T-helper 1 cell treated with Interleukin-12 subunit alpha and Interleukin-12 subunit beta and Interleukin-4 antibody, amounts not matched to agents 30 μg/mL and 1 μg/mL, for 36 hours (primary cell): Measurements from ENCODE around the gene CFAP61.
"Not testable (repeated sequence)": the region's sequence is repeated elsewhere in the genome, so short reads cannot be mapped to it uniquely, and the experiment has no call there.

Source experiments
- H3K27ac Mint-ChIP-seq: one replicate; pipeline ENCODE4 v1.8.0; 2021; ENCODE audit warnings: mild to moderate bottlenecking, mixed read lengths
- H3K27me3 Mint-ChIP-seq: one replicate; pipeline ENCODE4 v1.8.0; 2021; ENCODE audit warnings: low read depth, mixed read lengths
- H3K36me3 Mint-ChIP-seq: one replicate; pipeline ENCODE4 v1.8.0; 2021; ENCODE audit warnings: low read depth, mixed read lengths
- H3K4me1 Mint-ChIP-seq: one replicate; pipeline ENCODE4 v1.8.0; 2021; ENCODE audit warnings: low read depth, mixed read lengths
- H3K4me3 Mint-ChIP-seq: one replicate; pipeline ENCODE4 v1.8.0; 2021; ENCODE audit warnings: mild to moderate bottlenecking, moderate library complexity, mixed read lengths
- H3K9me3 Mint-ChIP-seq: one replicate; pipeline ENCODE4 v1.8.0; 2021; ENCODE audit warnings: mixed read lengths

CFAP61 gene

DNA sequence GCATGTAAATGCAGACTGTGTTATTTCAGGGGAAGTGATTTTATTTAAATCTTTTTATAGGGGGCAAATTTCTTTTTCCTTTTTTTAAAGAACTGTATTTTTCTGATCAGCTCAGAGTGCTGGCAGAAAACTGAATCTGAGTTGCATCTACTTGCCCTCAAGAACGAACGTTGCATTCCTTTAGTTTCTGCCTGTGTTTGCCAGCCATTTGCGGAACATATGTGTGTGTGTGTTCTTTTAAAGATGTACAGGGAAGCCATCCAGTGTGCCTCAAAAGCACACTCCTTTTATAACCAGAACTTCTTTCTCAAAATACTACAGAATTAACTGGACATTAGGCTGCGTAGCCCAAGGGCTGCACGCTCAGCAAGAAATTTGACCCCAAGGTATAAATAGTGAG is 289.7 kb downstream of the CFAP61 start:
- Mint-ChIP-seq H3K27me3 (no peaks in the 10 kb centered on the region), H3K27ac (no peak overlapping the region), H3K36me3 (no peaks in the 10 kb centered on the region), H3K4me3 (no peak overlapping the region), H3K9me3 (no peaks in the 10 kb centered on the region), H3K4me1 (no peaks in the 10 kb centered on the region)

DNA sequence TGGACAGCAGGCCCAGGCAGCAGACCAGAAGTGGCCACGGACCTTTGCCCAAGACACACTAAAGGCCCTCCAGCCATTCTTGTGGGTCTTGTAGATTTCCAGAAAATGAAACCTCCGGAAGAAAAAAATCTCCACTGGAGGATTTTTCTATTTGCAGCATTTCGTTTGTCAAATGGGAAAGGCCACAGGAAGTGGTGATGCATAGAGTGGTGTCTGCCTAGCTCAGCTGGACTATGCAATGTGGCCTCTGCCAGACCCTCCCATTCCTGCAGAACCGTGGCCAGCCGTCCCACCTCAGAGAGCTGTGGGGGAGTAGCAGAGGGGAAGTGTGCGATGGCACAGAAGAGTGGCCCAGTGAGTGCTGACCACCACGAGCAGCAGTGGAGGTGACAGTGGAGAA is 291.6 kb downstream of the CFAP61 start:
- no peaks in the 10 kb centered on the region for H3K36me3 Mint-ChIP-seq
- no peak overlapping the region for H3K27ac Mint-ChIP-seq
- no peaks in the 10 kb centered on the region for H3K9me3 Mint-ChIP-seq
- no peaks in the 10 kb centered on the region for H3K27me3 Mint-ChIP-seq
- no peaks in the 10 kb centered on the region for H3K4me1 Mint-ChIP-seq
- no peak overlapping the region for H3K4me3 Mint-ChIP-seq

DNA sequence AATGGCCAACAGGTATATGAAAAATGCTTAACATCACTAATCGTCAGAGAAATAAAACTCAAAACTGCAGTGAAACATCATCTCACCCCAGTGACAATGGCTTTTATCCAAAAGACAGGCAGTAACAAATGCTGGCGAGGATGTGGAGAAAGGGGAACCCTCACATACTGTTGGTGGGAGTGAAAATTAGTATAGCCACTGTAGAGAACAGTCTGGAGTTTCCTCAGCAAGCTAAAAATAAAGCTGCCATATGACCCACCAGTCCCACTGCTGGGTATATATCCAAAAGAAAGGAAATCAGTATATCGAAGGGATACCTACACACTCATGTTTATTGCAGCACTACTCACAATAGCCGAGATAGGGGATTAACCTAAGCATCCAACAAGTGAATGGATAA is 292.1 kb downstream of the CFAP61 start:
- no peak overlapping the region for H3K4me3 Mint-ChIP-seq
- no peaks in the 10 kb centered on the region for H3K27me3 Mint-ChIP-seq
- no peaks in the 10 kb centered on the region for H3K4me1 Mint-ChIP-seq
- H3K9me3 Mint-ChIP-seq, result no peaks in the 10 kb centered on the region
- H3K36me3 Mint-ChIP-seq, result no peaks in the 10 kb centered on the region
- H3K27ac Mint-ChIP-seq, result no peak overlapping the region

DNA sequence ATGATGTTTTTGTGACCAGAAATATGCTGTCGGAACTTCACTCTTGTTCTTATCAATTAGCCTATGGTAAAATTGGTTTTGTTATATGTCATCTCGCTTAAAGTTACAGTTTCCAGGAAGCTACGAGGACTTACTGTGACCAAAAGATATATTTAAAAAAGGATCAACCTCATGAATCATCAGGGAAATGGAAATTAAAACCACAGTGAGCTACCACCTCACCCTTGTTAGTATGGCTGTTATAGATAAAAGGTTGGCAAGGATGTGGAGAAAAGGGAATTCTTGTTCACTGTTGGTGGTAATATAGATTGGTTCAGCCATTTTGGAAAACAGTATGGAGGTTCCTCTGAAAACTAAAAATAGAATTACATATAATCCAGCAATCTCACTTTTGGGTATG is 301.2 kb downstream of the CFAP61 start:
- H3K27me3 Mint-ChIP-seq, result peaks cover 10% of the 10 kb centered on the region
- H3K27ac Mint-ChIP-seq, result no peak overlapping the region
- peaks cover 3% of the 10 kb centered on the region for H3K36me3 Mint-ChIP-seq
- peaks cover 12% of the 10 kb centered on the region for H3K9me3 Mint-ChIP-seq
- H3K4me3 Mint-ChIP-seq, result no peak overlapping the region
- H3K4me1 Mint-ChIP-seq, result no peaks in the 10 kb centered on the region

DNA sequence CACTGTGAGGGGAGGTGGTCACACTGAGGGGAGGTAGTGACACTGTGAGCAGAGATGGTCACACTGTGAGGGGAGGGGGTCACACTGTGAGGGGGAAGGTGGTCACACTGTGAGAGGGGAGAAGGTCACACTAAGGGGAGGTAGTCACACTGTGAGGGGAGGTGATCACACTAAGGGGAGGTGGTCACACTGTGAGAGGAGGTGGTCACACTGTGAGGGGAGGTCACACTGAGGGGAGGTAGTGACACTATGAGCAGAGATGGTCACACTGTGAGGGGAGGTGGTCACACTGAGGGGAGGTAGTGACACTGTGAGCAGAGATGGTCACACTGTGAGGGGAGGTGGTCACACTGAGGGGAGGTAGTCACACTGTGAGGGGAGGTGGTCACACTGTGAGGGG is 303.2 kb downstream of the CFAP61 start:
- not testable (repeated sequence) for H3K36me3 Mint-ChIP-seq, H3K4me3 Mint-ChIP-seq, H3K27ac Mint-ChIP-seq, H3K4me1 Mint-ChIP-seq
- peaks cover 18% of the 10 kb centered on the region for H3K27me3 Mint-ChIP-seq
- peaks cover 12% of the 10 kb centered on the region for H3K9me3 Mint-ChIP-seq

DNA sequence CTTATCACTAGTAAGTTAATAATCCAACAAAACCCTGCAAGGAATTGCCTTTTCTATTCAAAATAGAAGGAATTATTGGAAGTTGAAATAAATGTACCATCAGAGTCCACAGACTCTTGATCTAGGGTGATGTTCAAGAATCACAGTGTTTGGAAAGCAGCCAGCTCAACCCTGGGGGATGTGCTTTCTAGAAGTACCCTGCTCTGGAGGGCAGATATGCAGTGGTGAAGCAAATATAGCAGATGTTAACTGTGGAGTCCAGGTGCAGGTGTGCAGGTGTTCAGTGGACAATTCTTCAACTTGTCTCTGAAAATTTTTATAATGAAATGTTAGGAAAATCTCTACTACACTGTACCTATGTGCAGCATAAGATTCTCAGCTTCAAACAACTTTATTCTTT is 306.5 kb downstream of the CFAP61 start:
- peaks cover 3% of the 10 kb centered on the region for H3K36me3 Mint-ChIP-seq
- H3K9me3 Mint-ChIP-seq, result peaks cover 12% of the 10 kb centered on the region
- H3K27me3 Mint-ChIP-seq, result peaks cover 43% of the 10 kb centered on the region
- peaks cover 4% of the 10 kb centered on the region for H3K4me1 Mint-ChIP-seq
- H3K4me3 Mint-ChIP-seq, result no peak overlapping the region
- no peak overlapping the region for H3K27ac Mint-ChIP-seq

DNA sequence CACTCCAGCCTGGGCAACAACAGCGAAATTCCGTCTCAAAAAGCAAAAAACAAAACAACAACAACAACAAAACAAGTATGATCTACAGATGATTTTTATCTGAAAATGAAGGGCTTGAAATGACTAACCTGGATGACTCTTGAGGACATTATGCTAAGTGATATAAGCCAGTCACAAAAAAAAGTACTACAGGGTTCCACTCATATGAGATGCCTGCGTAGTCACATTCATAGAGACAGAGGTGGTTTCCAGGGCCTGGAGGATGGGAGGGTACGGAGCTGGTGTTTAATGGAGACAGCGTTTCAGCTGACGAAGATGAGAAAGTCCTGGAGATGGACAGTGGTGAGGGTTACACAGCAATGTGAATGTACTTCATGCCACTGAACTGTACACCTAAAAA is 307.3 kb downstream of the CFAP61 start:
- Mint-ChIP-seq H3K36me3 (no peaks in the 10 kb centered on the region), H3K9me3 (peaks cover 4% of the 10 kb centered on the region), H3K27ac (no peak overlapping the region), H3K4me1 (peaks cover 4% of the 10 kb centered on the region), H3K27me3 (peaks cover 48% of the 10 kb centered on the region), H3K4me3 (no peak overlapping the region)

DNA sequence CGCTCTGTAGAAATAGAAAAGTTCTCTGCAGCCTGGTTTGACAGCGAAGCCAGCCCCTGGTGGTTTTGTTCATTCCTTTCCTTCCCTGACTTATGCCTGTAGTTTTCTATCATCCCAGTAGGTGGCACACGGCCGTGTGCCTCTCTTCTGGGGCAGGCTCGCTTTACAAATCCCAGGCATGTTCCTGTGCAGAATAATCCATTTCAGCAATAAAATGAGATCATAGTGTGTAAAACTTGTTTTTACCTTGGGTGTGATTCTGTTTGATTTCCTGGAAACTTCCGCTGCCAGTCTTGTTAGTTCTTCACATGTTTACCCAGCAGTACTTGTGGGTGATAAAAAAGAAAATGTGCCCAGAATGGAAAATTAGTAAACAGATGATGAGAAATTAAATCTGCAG is 308.1 kb downstream of the CFAP61 start:
- no peak overlapping the region for H3K4me3 Mint-ChIP-seq
- peaks cover 4% of the 10 kb centered on the region for H3K4me1 Mint-ChIP-seq
- no peak overlapping the region for H3K27ac Mint-ChIP-seq
- H3K36me3 Mint-ChIP-seq, result no peaks in the 10 kb centered on the region
- peaks cover 56% of the 10 kb centered on the region for H3K27me3 Mint-ChIP-seq
- no peaks in the 10 kb centered on the region for H3K9me3 Mint-ChIP-seq

DNA sequence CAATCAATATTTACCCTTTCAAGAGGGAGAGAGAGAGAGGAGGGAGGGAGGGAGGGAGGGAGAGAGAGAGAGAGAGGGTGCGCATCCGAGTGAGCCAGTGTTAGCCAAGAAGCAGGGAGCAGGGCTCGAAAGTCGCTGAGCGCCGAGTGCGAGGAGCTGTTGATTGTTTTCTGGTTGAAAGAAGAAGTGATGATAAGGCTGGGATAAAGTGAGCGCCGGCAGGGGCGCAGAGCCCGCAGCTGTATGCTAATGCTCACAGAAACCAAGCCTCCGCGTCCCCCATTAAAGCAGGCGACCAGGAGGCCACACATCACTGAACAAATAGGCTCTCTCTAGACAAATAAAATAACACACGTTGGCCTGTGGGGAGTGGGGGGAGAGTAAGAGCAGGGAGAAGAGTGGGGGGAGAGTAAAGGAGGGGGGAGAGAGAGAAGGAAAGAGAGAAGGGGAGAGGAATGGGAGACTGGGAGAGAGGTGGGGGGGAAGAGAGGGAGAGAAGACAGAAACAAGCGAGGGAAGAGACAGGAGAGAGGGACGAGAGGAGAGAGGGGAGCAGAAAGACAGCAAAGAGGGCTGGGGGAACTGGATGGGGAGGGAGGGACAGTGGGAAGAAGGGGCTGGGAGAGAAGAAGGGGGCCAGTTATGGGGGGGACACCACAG is 310.6 kb downstream of the CFAP61 start:
- H3K27me3 Mint-ChIP-seq, result peaks cover 76% of the 10 kb centered on the region
- no peak overlapping the region for H3K4me3 Mint-ChIP-seq
- peaks cover 5% of the 10 kb centered on the region for H3K4me1 Mint-ChIP-seq
- no peaks in the 10 kb centered on the region for H3K9me3 Mint-ChIP-seq
- H3K27ac Mint-ChIP-seq, result no peak overlapping the region
- H3K36me3 Mint-ChIP-seq, result no peaks in the 10 kb centered on the region

DNA sequence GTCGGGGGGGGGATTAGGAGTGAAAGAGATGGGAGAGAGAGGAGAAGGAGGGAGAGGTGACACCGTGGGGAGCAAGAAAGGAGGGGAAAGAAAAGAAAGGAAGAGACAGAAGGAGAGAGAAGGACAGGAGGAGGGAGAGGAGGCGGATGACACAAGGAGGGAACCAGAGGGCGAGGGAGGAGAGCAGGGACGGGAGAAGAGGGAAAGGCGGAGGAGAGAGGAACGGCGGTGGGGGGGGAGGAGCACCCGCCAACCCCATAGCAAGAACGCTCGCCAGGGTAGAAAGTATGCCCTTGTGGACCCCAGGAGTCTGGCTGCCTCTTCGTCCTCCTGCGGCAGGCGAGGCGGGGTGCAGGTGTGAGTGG is 311.1 kb downstream of the CFAP61 start:
- Mint-ChIP-seq H3K27me3 (peaks cover 76% of the 10 kb centered on the region), H3K9me3 (no peaks in the 10 kb centered on the region), H3K27ac (no peak overlapping the region), H3K4me1 (peaks cover 5% of the 10 kb centered on the region), H3K36me3 (no peaks in the 10 kb centered on the region), H3K4me3 (no peak overlapping the region)

DNA sequence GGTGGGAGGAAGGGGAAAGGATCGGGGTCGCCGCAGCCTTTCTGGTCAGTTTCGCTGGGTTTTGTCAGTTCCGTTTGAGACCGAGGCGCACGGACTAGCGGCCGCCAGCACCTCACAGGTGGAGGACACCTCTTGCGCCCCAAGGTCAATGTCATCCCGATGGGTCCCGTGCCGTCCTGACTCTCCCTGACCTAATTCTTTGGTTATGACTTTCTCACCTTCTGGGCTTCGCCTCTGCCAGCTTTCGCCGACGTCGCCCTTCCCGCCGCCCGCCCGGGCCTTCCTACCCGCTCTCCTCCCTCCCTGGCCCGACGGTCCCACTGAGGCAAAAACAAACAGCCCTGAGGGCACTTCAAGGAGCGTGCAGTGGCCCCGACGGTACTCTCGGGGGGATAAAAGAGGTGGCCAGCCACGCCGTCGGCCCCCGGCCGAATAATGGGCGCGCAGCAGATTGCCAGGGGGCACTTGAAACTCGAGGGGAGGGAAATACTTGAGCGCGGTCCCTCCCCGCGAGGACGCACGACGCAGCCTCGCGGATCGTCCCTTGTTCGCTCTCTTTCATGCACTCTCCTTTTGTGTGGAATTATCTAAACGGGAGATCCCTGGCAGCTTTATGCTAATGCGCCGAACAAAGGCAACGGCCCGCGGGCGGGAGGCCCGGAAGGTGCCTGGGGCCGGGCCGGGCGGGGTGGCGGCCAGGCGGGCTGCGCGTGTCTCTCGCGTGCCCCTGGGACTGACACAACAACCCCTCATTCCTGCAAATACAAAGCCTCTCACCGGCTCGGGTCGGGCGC is 311.7 kb downstream of the CFAP61 start:
- Mint-ChIP-seq H3K4me1 (peaks cover 5% of the 10 kb centered on the region), H3K9me3 (no peaks in the 10 kb centered on the region), H3K36me3 (no peaks in the 10 kb centered on the region), H3K4me3 (no peak overlapping the region), H3K27ac (no peak overlapping the region), H3K27me3 (peaks cover 76% of the 10 kb centered on the region)

DNA sequence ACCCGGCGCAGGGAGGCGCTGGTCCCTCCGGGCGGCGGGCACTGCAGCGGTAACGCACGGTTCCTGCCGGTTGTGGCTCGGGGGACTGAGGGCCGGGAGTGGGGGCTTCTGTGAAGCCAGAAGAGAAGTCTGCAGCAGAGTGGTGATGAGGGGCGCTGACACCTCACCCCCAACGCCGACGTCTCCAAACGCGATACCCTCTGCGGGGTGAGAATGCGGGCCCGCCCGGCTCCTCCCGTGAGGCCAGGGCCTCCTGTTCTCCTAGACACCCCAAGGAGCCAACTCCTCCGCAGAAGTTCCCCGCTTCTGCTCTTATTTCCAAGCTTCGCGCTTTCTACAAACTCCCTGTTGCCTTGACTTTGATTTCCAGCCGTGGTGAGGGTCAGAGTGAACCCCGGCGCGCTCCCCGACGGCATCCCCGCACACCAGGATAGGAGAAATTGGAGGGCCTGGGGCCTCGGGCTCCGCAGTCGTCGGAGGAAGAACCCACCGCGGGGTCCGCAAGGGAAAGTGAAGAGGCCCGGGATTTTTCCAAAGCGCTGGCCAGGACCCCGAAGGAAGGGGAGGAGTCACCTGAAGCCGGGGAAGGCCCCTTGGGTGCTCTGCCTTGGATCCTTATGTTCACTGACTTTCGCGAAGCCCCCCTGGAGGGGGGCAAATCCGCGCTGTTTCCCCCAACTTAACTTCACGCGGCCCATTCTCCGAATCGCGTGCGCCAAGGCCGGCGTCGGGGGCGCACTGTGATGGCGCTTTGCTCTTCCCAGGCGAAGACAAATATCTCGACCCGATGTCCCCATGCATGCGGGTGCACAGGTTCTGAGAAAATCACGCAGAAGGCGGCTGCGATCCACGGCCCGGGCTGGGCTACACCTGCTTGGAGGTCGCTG is 312.5 kb downstream of the CFAP61 start:
- peaks cover under 1% of the 10 kb centered on the region for H3K36me3 Mint-ChIP-seq
- peaks cover 5% of the 10 kb centered on the region for H3K4me1 Mint-ChIP-seq
- no peak overlapping the region for H3K4me3 Mint-ChIP-seq
- H3K27ac Mint-ChIP-seq, result no peak overlapping the region
- H3K27me3 Mint-ChIP-seq, result peaks cover 76% of the 10 kb centered on the region
- H3K9me3 Mint-ChIP-seq, result no peaks in the 10 kb centered on the region

DNA sequence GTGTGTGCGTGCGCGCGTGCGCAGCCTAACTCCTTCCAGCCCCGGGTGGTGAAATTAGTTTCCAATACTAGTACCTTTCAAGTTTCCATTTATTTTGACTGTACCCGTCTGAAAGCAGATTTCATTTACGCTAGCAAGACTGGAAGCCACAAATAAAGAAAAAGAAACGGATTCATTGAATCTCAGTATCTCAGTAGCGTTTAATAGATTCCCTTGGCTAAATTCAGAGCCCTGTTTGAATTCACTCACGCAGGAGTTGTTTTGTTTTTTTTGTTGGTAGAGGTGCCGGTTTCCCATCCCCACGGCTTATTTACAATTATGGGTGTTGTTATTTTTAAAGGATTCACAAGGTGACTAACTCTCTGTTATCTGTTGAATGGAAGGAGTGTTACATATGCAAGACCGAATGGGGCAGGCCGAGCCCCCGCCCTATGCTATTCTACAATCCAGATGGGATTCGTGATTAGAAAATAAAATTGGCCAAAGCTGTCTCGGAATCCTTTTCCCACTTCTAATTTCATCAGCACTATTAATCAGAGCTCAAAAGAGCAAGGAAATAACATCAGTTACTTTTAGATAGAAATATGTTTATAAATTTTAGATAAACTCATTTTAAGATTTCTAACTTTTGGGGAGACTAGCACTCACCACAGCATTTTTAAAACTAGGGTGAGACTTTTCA is 313.3 kb downstream of the CFAP61 start:
- no peak overlapping the region for H3K27ac Mint-ChIP-seq
- peaks cover 6% of the 10 kb centered on the region for H3K4me1 Mint-ChIP-seq
- H3K4me3 Mint-ChIP-seq, result no peak overlapping the region

DNA sequence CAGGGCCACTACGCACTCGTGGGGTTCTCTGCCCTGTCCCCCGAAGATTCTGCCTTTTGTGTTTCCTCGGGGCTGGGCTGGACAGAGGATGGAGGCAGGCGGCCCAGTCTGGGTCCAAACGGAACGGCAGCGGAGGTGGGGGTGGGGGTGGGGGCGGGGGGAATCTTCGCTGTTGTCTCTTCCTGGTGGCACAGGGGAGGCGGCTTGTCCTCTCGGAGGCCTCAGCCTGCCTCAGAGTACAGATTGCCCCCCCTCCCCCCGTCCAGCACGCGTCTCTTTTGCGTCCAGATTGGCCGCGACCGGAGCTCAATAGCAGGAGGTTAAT is 314.2 kb downstream of the CFAP61 start:
- Mint-ChIP-seq H3K27me3 (peaks cover 75% of the 10 kb centered on the region), H3K27ac (no peak overlapping the region), H3K4me1 (peaks cover 5% of the 10 kb centered on the region), H3K9me3 (no peaks in the 10 kb centered on the region), H3K36me3 (peaks cover 4% of the 10 kb centered on the region), H3K4me3 (no peak overlapping the region)

More for the DNA sequence above, 313.3 kb downstream of the CFAP61 start:
- peaks cover 75% of the 10 kb centered on the region for H3K27me3 Mint-ChIP-seq
- peaks cover 4% of the 10 kb centered on the region for H3K36me3 Mint-ChIP-seq
- no peaks in the 10 kb centered on the region for H3K9me3 Mint-ChIP-seq
